ENCODE results near the gene BOD1.

DNA sequence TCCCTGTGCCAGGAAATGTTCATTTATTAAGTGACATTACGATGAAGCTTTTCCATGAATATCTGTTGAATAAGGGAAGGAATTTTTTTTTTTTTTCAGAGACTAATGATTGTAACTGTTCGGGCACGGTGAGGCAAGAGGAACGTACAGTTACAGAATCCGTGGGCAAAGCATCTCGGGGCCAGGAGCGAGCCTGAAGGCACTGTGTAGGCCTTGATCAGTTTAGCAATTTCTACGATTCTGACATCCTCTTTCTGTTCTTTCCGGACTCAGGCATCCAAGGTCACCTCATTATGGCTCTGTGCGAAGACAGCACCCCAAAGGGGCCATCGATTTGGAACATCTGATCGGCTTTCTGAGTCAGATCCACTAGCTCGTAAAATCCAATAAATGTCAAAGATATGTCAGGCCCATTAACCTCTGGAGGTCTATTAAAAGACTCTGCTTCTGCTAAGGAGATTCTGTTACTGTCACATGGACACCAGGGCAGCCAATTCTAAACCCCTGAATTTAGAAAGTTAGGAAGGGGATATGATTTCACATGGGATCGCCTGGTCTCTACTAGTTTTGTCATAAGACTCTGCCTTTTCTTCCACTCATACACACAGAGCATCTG is 41.4 kb upstream of the BOD1 start:
- TF ChIP-seq JUN (IDR thresholded peaks at IDR 0.05), result no peak
- TF ChIP-seq, protein P1, sequence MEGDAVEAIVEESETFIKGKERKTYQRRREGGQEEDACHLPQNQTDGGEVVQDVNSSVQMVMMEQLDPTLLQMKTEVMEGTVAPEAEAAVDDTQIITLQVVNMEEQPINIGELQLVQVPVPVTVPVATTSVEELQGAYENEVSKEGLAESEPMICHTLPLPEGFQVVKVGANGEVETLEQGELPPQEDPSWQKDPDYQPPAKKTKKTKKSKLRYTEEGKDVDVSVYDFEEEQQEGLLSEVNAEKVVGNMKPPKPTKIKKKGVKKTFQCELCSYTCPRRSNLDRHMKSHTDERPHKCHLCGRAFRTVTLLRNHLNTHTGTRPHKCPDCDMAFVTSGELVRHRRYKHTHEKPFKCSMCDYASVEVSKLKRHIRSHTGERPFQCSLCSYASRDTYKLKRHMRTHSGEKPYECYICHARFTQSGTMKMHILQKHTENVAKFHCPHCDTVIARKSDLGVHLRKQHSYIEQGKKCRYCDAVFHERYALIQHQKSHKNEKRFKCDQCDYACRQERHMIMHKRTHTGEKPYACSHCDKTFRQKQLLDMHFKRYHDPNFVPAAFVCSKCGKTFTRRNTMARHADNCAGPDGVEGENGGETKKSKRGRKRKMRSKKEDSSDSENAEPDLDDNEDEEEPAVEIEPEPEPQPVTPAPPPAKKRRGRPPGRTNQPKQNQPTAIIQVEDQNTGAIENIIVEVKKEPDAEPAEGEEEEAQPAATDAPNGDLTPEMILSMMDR (IDR thresholded peaks at IDR 0.05), result no peak
- no peak for TF ChIP-seq CHD2 (IDR thresholded peaks at IDR 0.05; ENCODE audit: low read length, partially characterized antibody)
- no peak for TF ChIP-seq POLR2A (IDR thresholded peaks at IDR 0.05; ENCODE audit: low read length)
- no peak for TF ChIP-seq SMC3 (IDR thresholded peaks at IDR 0.05)

Data from A549 (cell line).